HL-60/S4 treated with retinoic acid at 250 ng/mL for 4 days and 3 days (cell line): ENCODE data around the gene FBXL7.

Source experiments
- in situ Hi-C: fragments of 300-500 bp; cut with MboI; formaldehyde crosslinking; loops from 2 replicates; pipeline ENCODE4 v1.7.0; 2022; ENCODE audit warnings: low sequenced_read_pairs

The FBXL7 gene

DNA sequence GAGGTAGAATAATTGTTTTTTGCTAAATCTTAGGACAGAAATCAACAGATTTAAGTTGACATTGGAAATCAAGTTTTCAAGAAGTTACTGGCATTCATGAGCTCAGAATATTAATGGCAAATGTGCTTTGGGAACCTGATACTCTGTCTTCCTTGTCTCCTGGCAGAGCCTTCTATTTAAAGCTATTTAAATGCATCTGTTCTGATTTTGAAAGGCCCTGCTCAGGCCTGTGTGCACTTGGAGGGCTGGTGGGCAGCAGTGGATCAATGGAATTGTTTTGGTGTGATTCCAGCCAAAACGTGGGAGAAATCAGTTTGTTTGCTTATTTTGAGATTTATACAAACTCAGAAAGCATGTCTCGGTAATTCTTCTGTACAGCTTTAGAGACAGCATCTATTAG, 38.5 kb downstream of the FBXL7 start:
- in situ Hi-C loops = no loop called here

DNA sequence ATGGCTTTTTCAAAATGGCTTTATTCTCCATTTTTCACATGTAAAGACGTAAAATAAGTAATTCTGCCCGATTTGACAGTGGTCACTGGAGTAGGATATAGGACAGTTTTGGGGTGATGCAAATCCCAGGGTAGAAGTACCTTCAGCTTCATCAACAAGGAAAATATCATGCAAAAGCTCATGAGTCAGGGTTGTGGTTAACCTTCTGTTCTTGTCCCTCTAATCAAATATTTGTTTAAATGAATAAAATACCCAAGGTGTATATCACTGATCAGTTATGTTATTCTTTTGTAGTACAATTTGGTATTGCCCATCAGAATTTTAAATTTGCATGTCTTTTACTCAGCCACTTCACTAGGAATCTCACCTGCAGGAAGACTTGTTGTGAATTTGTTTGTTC, 40.0 kb downstream of the FBXL7 start:
- in situ Hi-C loops = no loop called here

DNA sequence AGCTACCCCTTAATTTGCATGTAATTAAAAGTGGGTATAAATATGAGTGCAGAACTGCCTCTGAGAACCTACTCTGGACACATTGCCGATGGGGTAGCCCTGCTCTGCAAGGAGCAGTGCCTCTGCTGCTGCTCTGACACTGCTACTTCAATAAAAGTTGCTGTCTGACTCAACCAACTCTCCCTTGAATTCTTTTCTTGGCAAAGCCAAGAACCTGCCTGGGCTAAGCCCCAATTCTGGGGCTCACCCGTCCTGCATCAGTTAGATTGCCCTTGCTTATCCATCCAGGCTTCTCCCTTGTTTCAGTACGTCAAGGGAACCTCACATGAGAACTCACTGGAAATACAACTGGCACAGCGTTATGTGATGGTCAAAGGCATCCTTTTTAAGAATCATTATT, 44.1 kb downstream of the FBXL7 start:
- in situ Hi-C loops = no loop called here

DNA sequence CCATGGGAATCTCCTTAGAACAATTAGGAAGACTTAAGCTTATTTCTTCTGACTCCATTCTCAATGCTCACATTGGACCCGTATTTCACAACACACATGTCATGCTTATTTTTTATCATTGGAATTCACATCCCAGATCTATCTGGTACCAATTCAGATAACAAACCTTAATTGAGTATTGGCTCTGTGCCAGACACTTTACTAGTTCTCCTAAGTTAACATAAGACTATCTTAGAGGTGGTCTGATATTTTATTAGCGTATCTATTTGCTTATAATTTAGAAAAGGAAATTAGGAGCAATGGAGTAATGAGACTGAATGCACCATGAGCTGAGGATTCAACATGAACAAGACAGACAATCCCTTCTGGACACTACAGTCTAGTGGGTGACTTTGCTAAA, 45.1 kb downstream of the FBXL7 start:
- in situ Hi-C loops = no loop called here

DNA sequence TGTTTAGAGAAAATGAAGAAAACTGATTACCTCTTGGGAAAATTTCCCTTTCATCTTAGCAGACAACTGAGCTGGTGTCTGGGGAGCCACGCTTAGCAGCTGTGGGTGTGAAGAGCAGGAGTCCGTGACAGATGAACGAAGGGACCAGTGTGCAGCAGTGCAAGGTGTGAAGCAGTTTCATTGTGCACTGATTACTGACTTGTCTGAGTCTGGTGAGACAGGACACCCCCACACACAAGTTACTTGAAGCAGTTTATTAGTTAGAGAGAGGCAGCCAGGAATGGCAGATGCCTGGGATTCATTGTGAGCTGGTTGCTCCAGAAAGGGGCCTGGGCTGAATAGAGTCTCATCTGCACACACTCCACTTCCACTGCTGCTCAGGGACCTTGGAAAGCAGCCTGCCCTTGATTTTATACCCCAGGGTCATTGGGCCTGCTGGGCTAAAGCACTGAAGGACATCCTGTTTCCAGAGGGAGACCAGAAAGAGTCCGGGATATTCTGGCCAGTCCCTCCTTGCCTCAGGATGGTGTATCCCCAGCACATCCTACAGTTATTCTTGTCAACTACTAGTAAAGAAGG, 47.4 kb downstream of the FBXL7 start:
- in situ Hi-C loops = no loop called here

- in situ Hi-C loops = no loop called here
These were observed 50.0 kb downstream of the FBXL7 start for GRCh38 chr5:15549961-15550360.

DNA sequence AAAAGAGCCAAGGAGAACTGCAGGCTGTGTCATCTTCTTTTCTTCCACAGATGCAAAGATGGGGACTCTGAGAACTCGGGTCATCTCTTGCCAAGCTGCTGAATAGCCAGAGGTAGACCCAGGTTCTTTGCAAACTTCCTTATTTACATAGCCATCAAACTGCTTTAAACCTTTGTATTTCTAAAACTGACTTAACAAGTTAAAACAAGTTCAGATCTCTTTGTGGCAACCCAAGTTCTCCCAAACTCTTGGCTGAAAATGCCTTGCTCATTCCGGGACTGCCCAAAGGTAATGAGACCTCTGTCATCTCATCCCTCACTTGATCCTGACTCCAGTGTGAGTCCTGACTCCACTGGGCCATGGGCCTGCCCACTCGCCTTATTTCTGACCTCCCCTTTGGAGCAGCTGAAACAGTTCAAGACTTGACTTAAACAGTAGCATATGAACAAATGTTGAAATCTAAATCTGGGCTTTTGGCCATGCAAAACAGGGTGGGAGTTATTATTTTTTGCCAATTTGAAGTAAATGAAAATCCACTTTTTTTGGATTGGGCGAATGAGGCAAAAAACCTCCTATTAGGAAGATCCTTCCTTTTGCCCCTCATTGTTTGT, 50.6 kb downstream of the FBXL7 start:
- in situ Hi-C loops = no loop called here

GRCh38 chr5:15551113-15551504, 51.1 kb downstream of the FBXL7 start:
- in situ Hi-C loops = no loop called here

DNA sequence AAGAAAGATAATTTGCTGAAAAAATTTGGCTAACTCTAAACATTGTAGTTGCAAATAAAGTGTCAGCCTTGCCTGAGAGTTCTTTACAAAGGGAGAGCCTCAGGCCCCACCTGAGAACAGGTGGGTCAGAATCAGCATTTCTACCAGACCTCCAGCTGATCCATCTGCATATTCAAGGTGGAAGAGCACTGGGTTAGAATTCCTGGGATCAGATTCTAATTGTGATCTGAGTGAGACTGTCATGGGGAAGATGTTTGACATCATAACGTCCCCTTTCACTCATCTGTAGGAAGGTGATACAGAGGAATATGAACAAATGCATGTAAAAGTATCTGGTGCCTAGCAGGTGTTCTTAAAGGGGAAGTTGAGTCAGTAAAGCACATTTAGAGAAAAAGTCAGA, 54.6 kb downstream of the FBXL7 start:
- in situ Hi-C loops = no loop called here

- in situ Hi-C loops = no loop called here
These were observed 55.2 kb downstream of the FBXL7 start for GRCh38 chr5:15555176-15555575.

GRCh38 chr5:15558240-15558639, 58.3 kb downstream of the FBXL7 start:
- in situ Hi-C loops = no loop called here

DNA sequence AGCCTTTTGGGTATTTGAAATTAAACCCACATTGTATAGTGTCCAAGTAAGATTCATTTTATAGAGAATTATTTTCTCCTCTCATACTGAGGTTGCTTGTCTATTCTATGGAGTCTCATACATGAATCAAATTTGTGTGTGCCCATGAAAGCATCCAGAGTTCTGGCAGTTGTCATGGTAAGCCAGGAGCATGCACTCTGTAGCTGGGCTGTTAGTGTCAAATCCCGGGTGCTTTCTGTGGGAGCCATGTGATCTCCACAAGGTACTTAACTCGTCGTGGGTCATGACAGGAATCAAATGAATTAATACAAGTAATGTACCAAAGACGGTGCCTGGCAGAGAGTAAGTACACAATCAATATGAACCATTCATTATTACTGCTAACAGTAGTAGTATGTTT, 58.7 kb downstream of the FBXL7 start:
- in situ Hi-C loops = no loop called here

DNA sequence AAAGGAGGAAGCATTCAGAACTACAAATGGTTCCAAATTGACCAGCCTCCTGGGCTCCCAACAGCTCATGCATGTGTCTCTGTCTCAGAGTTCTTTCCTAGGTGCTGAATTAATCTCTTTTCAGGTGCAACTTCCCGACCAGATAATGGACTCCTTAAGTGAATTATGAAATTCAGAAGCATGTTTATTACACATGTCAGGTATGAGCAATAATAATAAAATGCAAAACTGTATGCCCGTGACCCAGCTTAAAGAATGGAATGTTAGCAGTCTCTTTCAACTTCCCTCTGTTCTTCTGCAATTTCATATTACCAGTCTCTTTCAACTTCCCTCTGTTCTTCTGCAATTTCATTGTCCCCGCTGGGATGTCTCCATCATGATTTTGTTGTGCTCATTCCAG, 60.4 kb downstream of the FBXL7 start:
- in situ Hi-C loops = no loop called here

DNA sequence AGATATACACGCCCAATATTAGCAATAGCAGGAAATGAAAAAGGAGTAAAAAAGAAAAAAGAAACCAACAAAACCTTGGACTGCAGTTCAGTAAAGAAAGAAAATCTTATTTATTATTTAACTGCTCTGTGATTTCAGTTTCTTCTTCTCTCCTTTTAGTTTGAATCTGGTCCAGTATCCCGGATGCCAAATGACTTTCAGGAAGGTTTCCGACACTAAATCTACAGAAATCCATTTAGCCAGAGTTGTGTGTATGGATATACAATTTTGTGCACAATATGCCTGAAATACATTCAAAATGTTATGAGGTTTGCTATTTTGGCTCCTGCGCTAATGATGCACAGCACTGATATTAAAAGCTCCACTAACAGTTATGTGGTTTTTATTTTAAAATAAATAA, 64.5 kb downstream of the FBXL7 start:
- in situ Hi-C loops = no loop called here

- in situ Hi-C loops = no loop called here
These were observed 65.0 kb downstream of the FBXL7 start for GRCh38 chr5:15564957-15565356.

DNA sequence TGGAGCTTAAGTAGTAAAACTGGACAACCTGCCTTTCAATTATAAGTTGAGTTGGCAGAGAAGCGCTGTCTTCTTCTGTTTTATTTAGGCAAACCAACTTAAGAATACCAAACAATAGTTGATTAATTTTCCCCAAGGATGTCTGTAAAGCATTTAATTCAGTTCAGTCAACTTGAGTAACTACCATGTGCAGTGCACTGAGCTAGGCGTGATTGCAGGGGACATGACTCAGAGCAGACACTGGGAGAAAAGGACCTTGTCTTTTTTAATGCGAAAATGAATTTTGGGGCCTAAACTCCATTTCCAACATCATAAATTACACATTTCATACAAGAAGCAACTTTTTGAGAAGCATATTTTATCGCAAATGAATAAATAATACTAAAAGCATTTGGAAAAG, 66.3 kb downstream of the FBXL7 start:
- in situ Hi-C loops = no loop called here

DNA sequence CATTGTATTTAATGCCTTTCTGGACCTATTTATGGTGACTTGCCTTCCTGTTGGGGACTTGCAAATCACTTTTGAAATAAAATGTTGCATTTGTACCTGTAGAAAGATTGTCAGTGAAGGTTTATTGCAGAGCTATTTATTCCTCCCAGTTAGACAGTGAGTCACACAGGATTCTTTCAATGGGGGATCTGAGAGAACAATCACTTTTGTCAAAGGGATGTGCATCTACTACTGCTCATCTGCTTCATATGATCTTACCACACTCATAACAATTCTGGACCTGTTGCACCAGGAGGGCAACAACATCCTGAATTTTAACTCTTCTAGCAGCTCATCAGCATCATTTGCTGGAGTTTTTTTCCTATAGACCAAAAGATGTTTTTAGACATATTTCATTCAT, 66.8 kb downstream of the FBXL7 start:
- in situ Hi-C loops = no loop called here

DNA sequence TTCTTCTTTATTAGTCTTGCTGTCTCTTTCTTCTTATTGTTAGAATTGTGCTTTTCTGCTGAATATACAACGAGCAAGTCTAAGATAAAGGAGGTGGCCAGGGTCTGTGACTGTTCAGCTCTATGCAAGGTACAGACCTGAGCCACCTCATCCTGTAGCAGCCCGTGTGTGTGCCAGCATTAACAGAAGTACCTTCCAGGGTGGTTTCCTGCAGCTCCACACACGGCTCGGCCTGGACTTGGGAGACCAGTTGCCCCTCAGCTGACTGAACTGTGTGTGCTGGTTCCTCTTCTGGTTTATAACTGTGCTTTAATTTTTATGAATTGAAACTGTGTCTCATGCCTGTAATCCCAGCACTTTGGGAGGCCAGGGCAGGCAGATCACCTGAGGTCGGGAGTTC, 70.5 kb downstream of the FBXL7 start:
- in situ Hi-C loops = no loop called here

- in situ Hi-C loops = no loop called here
These were observed 71.1 kb downstream of the FBXL7 start for GRCh38 chr5:15571081-15571480.

DNA sequence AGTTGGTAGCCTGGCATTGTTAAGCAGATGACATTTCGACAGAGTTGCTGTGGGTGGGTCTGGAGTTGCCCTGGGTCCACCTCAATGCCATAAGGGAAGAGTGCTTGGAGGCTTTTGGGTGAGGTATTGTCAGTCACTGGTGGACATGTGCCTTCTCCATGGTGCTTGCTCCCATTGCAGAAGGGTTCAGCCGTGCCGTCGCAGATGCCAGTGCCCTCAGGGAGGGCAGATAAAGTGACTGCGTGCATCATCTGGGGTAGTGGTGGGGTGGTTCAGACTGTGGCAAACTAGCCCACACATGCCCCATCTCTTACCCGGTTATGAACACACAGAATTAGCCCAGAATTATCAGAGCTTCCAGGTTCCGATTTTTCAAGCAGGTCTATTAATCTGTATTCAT, 71.6 kb downstream of the FBXL7 start:
- in situ Hi-C loops = no loop called here

- in situ Hi-C loops = no loop called here
These were observed 73.6 kb downstream of the FBXL7 start for GRCh38 chr5:15573590-15573989.

- in situ Hi-C loops = no loop called here
These were observed 74.1 kb downstream of the FBXL7 start for GRCh38 chr5:15574128-15574527.

DNA sequence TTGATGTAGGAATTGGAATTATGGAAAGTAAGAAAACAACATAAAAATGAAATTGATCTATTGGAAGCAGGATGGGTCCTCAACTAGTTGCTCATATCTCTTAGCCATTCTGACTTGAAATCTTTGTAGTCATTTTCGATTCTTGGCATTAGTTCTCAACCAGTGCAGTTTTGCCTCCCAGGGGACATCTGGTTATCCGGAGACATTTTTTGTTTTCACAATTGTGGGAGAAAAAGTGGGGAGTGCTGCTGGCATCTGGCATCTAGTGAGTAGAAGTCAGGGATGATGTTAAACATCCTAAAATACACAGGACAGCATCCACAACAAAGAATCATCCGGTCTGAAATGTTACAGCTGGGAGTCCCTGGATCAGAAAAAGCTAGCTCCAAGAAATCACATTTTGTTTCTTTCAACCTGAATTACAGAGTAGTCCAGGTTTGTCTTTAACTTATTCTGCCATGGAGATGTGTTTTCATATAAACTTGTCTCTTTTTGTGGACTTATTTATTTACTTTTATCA, 74.9 kb downstream of the FBXL7 start:
- in situ Hi-C loops = no loop called here
